Measurements from ENCODE around the gene FNDC10.
"Not testable (repeated sequence)": the region's sequence is repeated elsewhere in the genome, so short reads cannot be mapped to it uniquely, and the experiment has no call there.

FNDC10 gene

DNA sequence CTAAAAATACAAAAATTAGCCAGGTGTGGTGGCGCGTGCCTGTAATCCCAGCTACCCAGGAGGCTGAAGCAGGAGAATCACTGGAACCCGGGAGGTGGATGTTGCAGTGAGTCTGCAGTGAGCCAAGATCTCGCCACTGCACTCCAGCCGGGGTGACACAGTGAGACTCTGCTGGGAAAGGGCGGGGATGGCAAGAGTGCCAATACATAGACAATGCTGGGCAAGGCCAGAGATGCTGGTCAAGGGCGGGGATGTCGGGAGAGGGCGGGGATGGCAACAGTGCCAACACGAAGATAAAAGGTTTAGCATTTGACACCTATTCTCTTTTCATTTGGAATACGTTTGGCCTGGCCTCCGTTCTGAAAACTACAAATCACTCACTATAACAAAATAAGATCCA, 36.2 kb downstream of the FNDC10 start:
- DNase-seq, result no peak

DNA sequence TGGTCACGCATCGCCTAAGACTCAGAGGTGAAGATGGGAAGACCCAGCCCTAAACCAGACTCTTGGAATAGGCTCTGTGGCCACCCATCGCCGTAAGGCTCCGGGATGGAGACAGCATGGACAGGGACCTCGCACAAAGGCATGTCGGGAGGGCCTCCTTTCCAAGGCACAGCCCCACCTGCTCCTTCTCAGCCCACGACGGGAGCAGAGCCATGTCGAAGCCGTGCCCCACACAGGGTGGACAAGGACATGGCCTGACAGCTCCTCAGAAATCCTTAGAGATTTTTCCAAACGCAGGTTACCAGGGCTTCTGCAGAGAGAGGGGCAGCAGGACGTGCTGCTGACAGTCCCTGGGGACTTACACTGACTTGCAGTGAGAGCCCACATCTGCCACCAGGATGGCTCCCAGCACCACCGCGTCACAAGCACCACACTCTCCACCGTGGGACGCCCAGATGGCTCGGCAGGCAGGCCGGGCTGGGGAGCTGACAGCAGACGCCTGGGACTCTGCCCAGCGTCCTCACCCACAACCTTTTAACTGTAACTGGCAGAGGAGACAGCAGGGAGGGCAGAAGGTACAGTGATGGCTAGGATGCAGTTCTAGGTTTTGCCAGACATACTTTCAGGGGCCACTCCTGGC, 37.3 kb downstream of the FNDC10 start:
- DNase-seq, result no peak

DNA sequence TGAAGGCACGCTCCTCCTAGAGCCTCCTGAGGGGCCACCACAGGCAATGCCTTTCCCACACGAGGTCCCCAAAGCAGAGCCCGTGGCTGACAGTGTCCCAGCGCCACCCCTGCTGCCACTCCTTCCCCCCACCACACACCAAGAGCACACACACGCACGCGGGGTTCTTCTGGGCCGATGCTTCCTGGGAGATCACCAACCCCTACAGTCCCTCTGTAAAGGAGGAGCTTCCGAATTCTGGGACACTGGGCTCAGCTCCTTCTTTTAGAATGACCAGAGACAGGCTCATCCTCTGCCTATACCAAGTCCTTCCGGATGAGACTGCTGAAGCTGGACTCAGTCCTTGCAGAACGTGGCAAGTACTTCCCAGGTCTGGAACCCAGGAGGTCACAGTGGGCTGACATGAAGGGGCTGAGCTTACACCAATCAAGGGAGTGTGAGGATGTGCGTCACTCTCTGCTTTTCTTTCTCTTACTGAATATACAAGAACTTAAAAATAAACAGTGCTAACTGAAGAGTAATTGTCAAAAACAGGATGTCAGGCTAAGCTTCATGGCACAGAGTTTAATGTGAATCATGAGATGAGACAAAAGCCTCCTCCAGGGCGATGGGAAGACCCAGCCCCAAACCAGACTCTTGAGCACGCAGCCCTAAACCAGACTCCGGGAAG, 38.0 kb downstream of the FNDC10 start:
- no peak for DNase-seq

DNA sequence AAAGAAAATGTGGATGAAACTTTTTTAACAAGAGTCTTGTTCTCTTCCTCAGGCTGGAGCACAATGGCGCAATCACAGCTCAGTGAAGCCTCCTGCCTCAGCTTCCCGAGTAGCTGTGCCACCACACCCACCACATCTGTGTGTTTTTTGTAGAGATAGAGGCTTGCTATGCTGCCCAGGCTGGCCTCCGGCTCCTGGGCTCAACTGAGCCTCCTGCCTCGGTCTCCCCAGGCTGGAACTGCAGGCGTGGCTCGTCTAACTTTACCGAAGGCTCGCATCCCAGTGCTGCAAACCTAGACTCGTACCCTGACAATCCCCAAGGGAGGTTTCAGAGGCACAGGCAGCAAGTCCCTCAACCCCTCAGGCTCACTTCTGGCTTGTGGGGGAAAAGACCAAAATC, 39.8 kb downstream of the FNDC10 start:
- DNase-seq, result no peak

DNA sequence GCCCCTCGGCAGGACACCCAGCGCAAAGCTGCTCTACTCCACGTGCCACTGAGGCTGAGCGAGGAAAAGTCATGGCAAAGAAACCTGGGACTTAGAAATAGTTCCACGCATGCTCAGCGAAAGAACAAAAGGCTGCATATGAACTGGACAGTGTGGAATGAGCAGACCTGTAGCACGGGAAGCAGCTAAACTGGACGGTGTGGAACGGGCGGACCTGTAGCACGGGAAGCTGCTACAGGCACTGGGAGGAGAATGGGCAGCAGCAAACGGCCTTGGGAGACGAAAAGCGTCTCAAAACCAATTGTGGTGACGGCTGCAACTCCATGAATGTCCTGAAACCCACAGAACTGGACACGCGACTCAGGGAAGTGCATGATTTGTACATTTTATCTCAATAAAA, 40.9 kb downstream of the FNDC10 start:
- DNase-seq, result no peak

DNA sequence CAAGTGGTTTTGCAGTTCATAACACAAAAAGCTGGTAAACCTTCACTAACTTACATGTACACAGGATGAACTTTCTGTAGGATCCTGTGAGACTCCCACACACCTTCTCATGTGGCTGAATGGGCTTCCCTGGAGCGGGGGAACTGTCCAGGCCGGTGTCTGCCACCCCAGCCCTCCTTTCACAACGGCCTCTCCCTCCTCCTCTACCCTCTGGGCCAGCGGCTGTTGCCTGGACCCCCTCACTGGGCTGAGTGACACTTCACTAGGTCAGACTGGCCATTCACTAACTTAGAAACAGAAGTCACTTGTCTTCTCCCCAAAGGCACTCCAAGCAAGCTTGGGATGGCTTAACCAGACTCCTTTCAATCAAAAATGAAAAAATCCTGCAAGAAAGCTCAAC, 41.3 kb downstream of the FNDC10 start:
- no peak for DNase-seq

DNA sequence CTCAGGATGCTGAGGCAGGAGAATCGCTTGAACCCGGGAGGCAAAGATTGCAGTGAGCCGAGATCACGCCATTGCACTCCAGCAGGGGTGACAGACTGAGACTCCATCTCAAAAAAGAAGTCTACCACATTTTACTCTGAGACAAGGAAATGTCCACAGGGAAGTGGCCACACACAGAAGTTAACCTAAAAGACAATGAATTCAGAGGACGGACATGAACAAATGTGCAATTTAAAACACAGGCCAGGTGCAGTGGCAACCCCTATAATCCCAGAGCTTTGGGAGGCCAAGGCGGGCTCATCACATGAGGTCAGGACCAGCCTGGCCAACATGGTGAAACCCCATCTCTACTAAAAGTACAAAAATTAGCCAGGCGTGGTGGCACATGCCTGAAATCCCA, 42.2 kb downstream of the FNDC10 start:
- DNase-seq, result not testable (repeated sequence)

DNA sequence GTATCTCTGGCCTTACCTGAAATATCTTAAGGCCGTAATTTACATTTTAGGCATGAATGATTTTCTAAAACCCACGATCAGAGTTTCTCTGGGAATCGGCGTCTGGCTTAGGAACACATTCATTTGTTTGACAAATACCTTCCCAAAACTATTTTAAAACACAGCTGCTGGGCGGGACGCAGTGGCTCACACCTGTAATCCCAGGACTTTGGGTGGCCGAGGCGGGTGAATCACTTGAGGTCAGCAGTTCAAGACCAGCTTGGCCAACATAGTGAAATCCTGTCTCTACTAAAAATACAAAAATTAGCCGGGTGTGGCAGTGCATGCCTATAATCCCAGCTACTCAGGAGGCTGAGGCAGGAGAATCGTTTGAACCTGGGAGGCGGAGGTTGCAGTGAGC, 43.0 kb downstream of the FNDC10 start:
- not testable (repeated sequence) for DNase-seq

DNA sequence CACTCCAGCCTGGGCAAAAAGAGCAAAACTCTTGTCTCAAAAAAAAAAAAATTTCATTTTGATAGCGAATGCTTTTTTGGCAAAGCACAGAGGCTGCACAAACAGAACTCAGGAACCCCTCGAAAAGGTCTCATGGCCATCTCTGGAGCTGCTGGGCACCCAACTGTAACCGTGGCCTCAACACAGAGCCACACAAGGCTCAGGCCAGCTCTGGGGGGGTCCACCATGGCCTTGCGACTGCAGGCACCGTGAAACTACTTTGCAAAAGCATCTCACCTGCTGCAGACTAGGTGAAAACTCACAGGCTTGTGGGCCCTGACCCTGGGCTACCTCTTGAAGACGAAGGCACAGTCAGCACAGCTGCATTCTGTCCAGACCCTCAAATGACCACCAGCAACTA, 43.4 kb downstream of the FNDC10 start:
- no peak for DNase-seq

DNA sequence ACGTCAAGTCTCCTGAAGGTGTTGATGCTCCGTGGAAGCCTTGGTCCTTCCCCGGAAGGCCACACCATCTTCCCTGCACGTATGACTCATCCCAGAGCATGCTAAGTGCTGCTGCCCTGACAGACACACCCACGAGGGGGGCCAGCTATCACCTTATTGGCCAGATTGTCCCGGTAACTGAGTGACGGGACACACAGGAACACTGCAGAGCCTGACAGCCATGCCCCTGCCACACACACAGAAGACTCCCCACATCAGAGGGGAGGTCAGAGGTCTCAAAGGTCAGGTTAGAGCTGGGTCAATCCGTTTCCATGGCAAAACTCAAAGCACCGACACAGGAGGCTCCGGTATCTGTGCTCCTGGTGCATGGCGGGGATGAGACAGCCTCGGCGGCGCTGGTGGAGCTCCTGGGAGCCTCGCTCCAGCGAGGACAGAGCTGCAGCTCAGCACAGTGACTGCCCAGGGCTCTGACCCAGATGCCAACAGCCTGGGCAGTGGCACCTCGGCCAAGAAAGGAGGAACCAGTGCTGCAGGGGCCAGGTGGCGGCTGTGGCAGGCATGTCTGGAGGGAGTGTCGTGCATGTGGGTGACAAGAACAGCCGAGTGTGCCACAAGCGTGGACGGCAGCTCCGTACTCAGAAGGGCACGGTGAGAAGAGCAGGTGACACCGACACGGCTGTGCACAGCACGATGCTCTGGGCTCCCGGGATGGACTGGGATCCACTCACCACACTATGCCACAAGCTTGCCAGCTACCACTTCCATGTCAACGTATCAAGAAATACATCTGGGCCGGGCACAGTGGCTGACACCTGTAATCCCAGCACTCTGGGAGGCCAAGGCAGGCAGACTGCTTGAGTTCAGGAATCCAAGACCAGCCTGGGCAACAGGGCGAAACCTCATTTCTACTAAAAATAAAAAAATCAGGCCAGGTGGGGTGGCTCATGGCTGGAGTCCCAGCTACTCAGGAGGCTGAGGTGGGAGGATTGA, 44.7 kb downstream of the FNDC10 start:
- no peak for DNase-seq

DNA sequence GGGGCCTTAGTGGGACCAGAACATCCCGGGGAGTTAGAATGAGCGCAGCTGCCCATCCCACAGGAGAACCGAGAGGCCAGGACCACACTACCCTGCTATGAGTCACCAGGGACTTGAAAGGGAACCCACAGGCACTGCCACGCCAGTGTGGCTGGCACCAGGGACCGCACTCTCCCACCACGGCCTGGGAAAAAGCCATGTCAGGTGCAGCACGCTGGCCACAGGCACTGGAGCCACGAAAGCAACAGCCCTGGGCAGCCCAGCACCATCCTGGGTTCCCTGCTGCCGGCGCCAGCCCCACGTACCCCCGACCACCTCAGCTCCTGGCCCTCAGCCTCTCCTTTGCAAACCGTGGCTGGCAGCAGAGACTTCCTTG, 45.4 kb downstream of the FNDC10 start:
- no peak for DNase-seq

DNA sequence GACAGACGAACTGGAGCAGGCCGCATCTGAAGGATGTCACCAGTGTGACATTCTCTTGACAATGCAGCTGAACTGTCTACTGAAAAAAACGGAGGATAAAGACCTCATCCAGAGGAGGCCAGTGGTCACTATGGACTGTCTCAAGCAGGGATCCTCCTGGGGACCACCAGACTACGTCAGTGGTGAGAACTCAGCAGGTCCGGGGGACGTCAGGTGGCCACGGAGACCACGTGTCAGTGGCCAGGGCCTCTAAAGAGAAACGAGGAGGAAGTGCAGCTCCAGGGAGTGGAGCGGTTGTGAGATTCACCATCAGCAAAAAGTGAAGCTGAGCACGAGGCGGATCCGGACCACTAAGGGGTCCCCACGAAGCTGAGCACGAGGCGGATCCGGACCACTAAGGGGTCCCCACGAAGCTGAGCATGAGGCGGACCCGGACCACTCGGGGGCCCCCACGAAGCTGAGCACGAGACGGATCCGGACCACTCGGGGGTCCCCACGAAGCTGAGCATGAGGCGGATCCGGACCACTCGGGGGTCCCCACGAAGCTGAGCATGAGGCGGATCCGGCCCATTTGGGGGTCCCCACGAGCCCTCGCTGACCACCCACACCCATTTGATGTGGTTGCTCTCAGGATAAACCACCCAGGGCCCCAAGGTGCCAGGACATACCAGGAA, 46.0 kb downstream of the FNDC10 start:
- no peak for DNase-seq

DNA sequence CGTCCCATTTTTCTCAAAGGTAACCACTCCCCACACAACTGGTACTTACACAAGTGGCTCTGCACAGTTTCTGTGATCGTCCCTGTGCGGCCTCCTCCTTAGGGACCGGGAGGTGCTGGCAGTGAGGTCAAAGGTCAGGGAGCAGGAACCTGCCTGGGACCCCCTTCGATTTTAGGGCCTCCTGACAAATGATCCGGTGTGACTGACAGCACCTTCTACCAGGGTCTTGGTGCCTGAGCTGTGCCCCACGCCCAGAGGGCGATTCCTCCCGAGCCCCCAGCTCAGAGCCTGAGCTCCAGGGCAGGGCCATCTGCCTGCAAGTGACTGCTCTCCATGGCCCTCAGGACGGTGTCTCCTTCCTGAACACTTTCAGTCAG, 47.7 kb downstream of the FNDC10 start:
- no peak for DNase-seq

DNA sequence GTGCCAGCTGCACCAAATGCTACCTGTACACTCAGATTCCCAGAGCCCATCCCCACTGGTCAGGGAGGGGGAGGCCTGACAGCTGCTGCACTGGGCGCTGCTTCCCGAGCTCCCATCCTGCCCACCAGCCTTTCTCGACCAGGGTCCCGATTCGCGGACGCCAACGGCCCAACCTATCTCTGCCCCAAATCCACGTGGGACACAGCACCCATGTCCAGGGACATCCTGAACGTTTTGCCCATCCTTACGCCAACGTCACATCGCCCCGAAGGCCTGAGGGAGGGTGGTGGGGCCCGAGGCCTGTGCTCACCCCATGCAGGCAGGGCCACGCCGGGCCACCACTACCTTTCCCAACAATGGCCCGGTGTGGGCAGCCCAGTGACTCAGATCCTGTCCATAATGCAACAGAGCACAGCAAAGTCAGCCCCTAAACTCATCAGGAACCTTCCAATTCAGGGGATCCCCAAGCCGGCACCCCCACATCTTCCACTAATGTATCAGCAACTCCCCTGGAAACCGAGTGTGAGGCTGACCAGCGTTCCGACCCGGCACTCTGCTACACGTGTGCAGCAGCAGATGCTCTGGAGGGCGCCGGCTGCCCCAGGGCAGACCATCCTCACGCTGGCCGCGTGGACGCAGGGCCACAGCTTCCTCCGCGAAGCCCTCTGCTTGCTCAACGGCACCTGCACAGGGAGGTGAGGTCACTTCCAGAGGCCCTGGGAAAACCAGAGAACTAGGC, 48.2 kb downstream of the FNDC10 start:
- no peak for DNase-seq

DNA sequence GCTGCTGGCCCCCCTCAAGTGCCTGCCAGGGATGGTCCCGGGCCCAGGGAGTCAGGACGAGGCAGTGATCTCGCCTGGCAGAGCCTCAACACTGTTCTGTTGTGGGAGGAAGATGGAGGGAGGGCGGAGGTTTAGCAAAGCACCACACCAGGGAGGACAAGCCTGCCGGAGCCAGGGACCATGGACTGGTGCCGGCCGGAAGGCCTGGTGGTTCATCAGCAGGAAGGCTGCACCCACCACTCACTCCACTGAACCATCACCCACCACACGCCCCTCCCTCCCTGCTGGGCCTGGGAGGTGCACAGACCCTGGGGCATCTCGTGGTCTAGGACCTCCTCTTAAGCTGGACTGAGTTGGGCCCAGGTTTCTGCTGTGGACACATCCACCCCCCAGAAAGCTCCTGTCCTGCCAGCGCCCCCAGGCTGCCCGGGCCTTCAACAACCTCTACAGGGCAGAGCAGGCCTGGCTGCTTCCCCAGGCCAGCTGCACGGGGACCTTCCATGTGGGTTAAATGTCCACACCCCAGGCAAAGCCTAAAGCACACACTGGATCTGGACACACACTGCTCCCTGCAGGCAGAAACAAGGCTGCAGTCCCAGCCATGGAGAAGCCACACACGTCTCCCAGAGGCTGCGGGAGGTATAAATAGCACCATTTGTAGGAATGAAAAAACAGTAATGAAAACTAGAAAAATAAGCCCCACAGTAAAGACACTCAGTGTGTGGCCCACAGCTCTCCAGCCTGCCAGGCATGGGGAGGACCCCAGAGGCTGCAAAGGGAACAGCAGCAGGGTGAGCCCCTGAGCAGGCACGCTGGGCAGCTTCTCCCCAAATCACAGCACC, 49.1 kb downstream of the FNDC10 start:
- no peak for DNase-seq

DNA sequence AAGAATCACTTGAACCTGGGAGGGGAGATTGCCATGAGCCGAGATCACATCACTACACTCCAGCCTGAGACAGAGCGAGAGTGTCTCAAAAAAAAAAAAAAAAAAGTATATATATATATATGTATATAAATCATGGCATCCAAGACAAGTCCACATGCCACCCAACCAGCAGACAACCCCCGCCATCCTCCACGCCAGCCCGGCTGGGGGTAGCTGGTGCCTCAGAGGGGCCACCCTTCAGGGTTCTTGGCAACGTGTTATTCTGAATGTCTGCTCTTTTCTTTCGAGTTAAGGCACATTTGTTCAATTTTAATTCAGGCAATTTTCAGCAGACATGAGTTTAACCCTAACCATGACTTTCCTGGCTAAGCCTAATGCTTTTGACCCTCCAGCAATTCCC, 49.8 kb downstream of the FNDC10 start:
- no peak for DNase-seq

DNA sequence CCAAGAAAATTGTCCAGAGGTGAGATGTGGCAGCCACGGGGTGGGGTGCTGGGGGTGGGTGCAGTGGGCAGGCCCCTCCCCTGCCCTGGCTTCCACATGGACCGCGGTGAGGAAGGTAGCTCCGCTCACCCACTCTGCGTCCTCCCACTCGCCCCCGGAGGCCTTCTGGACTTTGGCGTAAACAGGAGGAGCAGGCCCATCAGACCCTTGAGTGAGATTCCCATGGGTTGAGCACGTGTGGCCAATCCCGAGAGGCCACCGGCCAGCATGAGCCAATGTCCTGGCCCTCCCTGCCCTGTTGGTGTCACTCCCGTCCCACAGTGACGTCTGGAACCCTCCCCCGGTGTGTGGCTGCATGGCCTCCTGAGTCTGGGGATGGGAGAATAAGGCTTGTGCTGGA, 51.3 kb downstream of the FNDC10 start:
- no peak for DNase-seq

All from NCI-H2227 treated with DMSO at 0.1 percent for 48 hours (cell line).